Smooth muscle cell (in vitro differentiated cells): ENCODE data around the gene TMEM250. TPM values are rescaled to one million over a fixed set of nuclear protein-coding genes. Genes with fewer than 3 reads are reported as not detected.

Experiments used
- DNase-seq: peaks from one replicate; lab custom pipeline; 2025; ENCODE audit not compliant: unreplicated experiment; lab: John Stamatoyannopoulos, UW
- H2AFZ ChIP-seq: fragments of 200-600 bp; sonication (generic); 2 replicates; pipeline ENCODE4 v1.6.0; 2016; ENCODE audit warnings: antibody characterized with exemption, low read depth, mild to moderate bottlenecking
- H3F3A ChIP-seq: fragments of 200-600 bp; sonication (generic); 2 replicates; pipeline ENCODE4 v1.6.0; 2017; ENCODE audit warnings: antibody characterized with exemption, low read depth
- H3K27ac ChIP-seq: fragments of 200-600 bp; sonication (generic); 2 replicates; pipeline ENCODE4 v1.5.1; 2016; ENCODE audit warnings: low read depth, mild to moderate bottlenecking
- H3K27me3 ChIP-seq: fragments of 200-600 bp; sonication (generic); 2 replicates; pipeline ENCODE4 v1.6.1; 2016; ENCODE audit warnings: low read depth, mild to moderate bottlenecking
- H3K36me3 ChIP-seq: fragments of 200-600 bp; sonication (generic); 2 replicates; pipeline ENCODE4 v1.5.1; 2016; ENCODE audit warnings: low read depth
- H3K4me1 ChIP-seq: fragments of 200-600 bp; sonication (generic); 2 replicates; pipeline ENCODE4 v1.5.1; 2016; ENCODE audit warnings: low read depth
- H3K4me2 ChIP-seq: fragments of 200-600 bp; sonication (generic); 2 replicates; pipeline ENCODE4 v1.6.0; 2016; ENCODE audit warnings: mild to moderate bottlenecking
- H3K4me3 ChIP-seq: fragments of 200-600 bp; sonication (generic); 2 replicates; pipeline ENCODE4 v1.5.1; 2016; ENCODE audit warnings: mild to moderate bottlenecking
- H3K79me2 ChIP-seq: fragments of 200-600 bp; sonication (generic); 2 replicates; pipeline ENCODE4 v1.6.0; 2016; ENCODE audit warnings: low read depth, mild to moderate bottlenecking
- H3K9ac ChIP-seq: fragments of 200-600 bp; sonication (generic); 2 replicates; pipeline ENCODE4 v1.6.0; 2016; ENCODE audit warnings: low read depth
- H3K9me3 ChIP-seq: fragments of 200-600 bp; sonication (generic); replicated peaks from 2 replicates; pipeline ENCODE4 v1.5.1; 2016; ENCODE audit warnings: low read depth
- H4K20me1 ChIP-seq: fragments of 200-600 bp; sonication (generic); 2 replicates; pipeline ENCODE4 v1.6.0; 2016; ENCODE audit warnings: low read depth
- WGBS: methylation state at CpG from one replicate; pipeline ENCODE4 v1.1.7; 2016; ENCODE audit warnings: low lambda C conversion rate; 5-methylcytosine and 5-hydroxymethylcytosine counted together
- polyA plus RNA-seq: library from polyadenylated mRNA; unstranded; fragments of >200 nt; fragmentation: Nextera tagmentation; extraction: Ambion mirVana; gene quantifications from 2 replicates; pipeline ENCODE4 v1.2.1, GENCODE V29; 2016
- total RNA-seq: library from RNA; depleted of rRNA; stranded (reverse); fragments of >200 nt; gene quantifications from 2 replicates; pipeline ENCODE4 v1.2.3, GENCODE V29; 2014
- TF ChIP-seq, protein P1 (sequence below): fragments of 200-600 bp; sonication (generic); IDR thresholded peaks from 2 replicates; pipeline ENCODE4 v1.5.1; 2017; ENCODE audit warnings: borderline replicate concordance, mild to moderate bottlenecking, antibody characterized with exemption; ENCODE audit not compliant: insufficient read depth, poor library complexity, severe bottlenecking

TMEM250 gene
- total and polyA plus RNA-seq, 2 experiments from 2014 or later: 26.7 to 38.2 TPM

DNA sequence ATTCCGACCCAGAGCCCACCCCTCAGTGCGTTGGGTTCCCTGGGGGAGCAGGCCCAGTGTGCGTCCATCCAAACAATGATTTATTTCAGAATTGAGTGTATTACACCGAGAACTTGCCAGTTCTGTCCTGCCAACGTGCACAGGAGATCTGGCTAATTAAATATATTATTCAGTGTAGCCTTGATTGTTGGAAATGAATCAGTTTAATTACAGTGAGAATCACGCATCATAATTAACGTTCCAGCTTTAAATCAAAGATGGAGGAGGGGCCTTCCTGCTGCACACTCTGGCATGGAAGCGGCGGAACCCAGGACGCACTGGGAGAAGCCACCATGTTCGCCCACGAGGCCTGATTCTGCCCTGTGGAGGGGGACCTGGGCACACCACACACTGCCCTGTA lies 30.7 kb upstream of the TMEM250 start:
- Histone ChIP-seq H3K36me3 (no peaks in the 10 kb centered on the region), H3K27me3 (no peaks in the 10 kb centered on the region), H3K4me3 (no peak overlapping the region), H3K79me2 (no peaks in the 10 kb centered on the region), H3K27ac (no peak overlapping the region), H4K20me1 (no peaks in the 10 kb centered on the region), H3K4me2 (no peak overlapping the region), H3K9ac (no peak overlapping the region), H3F3A (no peaks in the 10 kb centered on the region), H2AFZ (no peak overlapping the region), H3K4me1 (no peaks in the 10 kb centered on the region), H3K9me3 (no peaks in the 10 kb centered on the region)
- TF ChIP-seq, protein P1, sequence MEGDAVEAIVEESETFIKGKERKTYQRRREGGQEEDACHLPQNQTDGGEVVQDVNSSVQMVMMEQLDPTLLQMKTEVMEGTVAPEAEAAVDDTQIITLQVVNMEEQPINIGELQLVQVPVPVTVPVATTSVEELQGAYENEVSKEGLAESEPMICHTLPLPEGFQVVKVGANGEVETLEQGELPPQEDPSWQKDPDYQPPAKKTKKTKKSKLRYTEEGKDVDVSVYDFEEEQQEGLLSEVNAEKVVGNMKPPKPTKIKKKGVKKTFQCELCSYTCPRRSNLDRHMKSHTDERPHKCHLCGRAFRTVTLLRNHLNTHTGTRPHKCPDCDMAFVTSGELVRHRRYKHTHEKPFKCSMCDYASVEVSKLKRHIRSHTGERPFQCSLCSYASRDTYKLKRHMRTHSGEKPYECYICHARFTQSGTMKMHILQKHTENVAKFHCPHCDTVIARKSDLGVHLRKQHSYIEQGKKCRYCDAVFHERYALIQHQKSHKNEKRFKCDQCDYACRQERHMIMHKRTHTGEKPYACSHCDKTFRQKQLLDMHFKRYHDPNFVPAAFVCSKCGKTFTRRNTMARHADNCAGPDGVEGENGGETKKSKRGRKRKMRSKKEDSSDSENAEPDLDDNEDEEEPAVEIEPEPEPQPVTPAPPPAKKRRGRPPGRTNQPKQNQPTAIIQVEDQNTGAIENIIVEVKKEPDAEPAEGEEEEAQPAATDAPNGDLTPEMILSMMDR: no peak
- no peak for DNase-seq
- WGBS: 93% methylated on average over 12 of the region's 12 CpGs

DNA sequence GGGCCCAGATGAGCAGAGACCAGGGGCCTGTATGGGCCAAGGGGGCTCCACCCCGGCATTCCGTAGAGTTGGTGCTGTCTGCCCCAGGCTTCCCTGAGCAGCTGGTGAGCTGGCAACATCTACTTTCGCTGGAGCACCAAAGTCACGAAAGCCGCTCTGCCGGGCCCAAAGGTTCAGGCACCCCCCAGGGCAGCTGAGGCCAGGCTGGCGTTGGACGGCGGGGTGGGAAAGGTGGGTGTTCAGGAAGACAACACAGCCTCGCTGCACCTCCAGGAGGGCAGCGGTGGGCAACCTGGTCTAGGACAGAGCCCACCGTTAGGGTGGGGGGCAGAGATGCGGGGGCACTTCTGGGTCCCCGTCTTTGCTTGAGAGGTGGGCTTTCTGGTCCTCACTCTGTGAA lies 30.1 kb upstream of the TMEM250 start:
- WGBS: 96% methylated on average over 14 of the region's 14 CpGs
- H3K27ac ChIP-seq: no peak overlapping the region
- TF ChIP-seq, protein P1: no peak

DNA sequence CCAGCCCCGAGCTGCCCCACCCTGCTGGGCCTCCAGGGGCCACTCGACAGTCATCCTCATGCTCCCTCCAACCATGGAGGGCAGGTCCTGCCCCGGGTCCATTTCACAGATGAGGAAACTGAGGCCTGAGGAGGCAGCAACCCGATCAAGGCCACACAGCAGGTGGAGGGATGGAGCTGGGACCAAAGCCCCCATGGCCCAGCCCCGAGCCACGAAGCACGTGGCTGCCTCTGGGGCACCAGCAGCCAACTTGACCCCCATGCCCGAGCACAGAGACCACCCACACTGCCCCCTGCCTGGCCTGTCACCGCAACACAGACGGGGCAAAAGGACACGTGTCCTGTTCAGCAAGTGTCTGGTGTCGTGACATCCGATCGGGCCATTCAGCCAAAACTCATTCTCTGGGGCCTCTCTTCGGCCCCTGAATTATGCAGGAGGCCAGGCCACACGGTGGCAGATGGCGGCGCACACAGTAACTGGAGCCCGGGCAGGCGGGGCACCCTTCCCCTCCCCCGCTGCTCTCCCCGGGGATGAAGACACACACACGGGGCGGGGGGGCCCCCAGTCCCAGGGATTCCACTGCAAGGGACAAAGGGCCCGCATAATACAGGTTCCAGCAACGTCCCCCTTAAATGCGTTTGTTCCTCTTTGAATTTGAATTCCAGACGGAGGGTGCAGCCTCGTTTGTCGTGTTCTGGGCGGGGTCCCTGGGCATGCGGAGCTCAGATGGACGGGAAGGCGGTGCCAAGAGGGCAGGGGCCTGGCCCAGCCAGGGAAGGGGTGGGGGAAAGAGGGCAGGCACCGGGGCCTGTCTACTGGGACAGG lies 29.4 kb upstream of the TMEM250 start:
- Histone ChIP-seq H3K4me2 (no peak overlapping the region), H3K4me1 (no peaks in the 10 kb centered on the region), H3F3A (no peaks in the 10 kb centered on the region), H3K9ac (no peak overlapping the region), H3K79me2 (no peaks in the 10 kb centered on the region), H3K27me3 (no peaks in the 10 kb centered on the region), H4K20me1 (no peaks in the 10 kb centered on the region), H3K36me3 (no peaks in the 10 kb centered on the region), H2AFZ (no peak overlapping the region), H3K27ac (no peak overlapping the region), H3K9me3 (no peaks in the 10 kb centered on the region), H3K4me3 (no peak overlapping the region)
- TF ChIP-seq, protein P1: no peak
- no peak for DNase-seq
- WGBS: 59% methylated on average over 35 of the region's 35 CpGs

More for the DNA sequence above, 30.1 kb upstream of the TMEM250 start:
- Histone ChIP-seq H2AFZ (no peak overlapping the region), H3K79me2 (no peaks in the 10 kb centered on the region), H3K9ac (no peak overlapping the region), H3K9me3 (no peaks in the 10 kb centered on the region), H3F3A (no peaks in the 10 kb centered on the region), H3K27me3 (no peaks in the 10 kb centered on the region), H4K20me1 (no peaks in the 10 kb centered on the region), H3K4me2 (no peak overlapping the region), H3K4me1 (no peaks in the 10 kb centered on the region), H3K4me3 (no peak overlapping the region), H3K36me3 (no peaks in the 10 kb centered on the region)
- no peak for DNase-seq
